NB4 (cell line): Measurements from ENCODE around the gene MLYCD.

Experiments
- DNase-seq: peaks from one replicate; pipeline ENCODE4 v3.0.0; 2010; ENCODE audit warnings: low read depth
- H3K4me3 ChIP-seq: one replicate; pipeline ENCODE4 v1.5.1; 2011; ENCODE audit warnings: mild to moderate bottlenecking, low read depth, low read length, moderate library complexity
- MYC ChIP-seq: IDR thresholded peaks from 2 replicates; pipeline ENCODE4 v1.6.1; 2011; ENCODE audit warnings: low read depth, low read length
- POLR2A ChIP-seq: IDR thresholded peaks from 2 replicates; pipeline ENCODE4 v1.6.1; 2011; ENCODE audit warnings: mild to moderate bottlenecking; ENCODE audit not compliant: insufficient read length; ENCODE audit errors: extremely low read depth
- TF ChIP-seq, protein P1 (sequence below): IDR thresholded peaks from one replicate; pipeline ENCODE4 v1.5.1; 2012; ENCODE audit warnings: low read depth, low read length
- TF ChIP-seq, protein P2 (sequence below): IDR thresholded peaks from 2 replicates; pipeline ENCODE4 v1.6.1; 2011; ENCODE audit warnings: low read depth, low read length

Gene MLYCD

DNA sequence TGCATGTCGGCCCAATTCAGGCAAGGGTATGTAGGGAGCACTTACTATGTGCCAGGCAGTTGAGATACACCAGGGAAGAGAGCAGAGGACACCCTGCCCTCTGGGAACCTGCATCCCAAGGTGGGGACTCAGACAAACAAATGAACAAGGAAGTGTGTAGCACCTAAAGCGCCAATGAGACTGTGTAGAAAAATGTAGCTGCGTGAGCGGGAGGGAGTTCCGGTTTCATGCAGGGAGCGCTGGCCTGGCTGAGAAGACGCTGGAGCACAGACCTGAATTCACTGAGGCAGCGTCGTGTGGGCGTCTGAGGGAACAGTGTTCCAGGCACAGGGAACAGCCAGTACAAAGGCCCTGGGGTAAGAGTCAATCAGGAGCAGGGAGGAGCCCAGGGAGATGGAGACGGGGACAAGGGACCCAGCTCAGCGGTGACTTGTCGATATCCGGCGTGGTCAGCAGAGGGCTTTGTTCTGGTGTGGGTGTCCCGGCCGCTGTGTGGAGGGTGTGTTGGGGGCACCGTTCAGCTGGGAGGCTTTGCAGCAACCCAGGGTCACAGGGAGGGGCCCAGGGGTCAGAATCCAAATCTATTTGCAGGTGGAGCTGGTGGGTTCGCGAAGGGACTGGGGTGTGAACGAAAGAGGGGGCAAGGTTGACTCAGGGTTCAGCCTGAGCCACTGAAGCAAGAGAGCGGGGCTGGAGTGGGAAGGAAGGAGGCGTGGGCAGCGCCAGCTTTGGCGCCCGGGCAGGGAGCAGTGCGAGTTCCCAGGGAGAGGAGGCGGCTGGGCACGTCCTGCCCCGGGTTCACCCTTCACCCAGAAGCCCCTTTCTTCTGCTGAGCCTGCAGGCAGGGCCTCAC lies 36.3 kb downstream of the MLYCD start:
- TF ChIP-seq MYC (no peak), POLR2A (no peak)
- TF ChIP-seq, protein P1, sequence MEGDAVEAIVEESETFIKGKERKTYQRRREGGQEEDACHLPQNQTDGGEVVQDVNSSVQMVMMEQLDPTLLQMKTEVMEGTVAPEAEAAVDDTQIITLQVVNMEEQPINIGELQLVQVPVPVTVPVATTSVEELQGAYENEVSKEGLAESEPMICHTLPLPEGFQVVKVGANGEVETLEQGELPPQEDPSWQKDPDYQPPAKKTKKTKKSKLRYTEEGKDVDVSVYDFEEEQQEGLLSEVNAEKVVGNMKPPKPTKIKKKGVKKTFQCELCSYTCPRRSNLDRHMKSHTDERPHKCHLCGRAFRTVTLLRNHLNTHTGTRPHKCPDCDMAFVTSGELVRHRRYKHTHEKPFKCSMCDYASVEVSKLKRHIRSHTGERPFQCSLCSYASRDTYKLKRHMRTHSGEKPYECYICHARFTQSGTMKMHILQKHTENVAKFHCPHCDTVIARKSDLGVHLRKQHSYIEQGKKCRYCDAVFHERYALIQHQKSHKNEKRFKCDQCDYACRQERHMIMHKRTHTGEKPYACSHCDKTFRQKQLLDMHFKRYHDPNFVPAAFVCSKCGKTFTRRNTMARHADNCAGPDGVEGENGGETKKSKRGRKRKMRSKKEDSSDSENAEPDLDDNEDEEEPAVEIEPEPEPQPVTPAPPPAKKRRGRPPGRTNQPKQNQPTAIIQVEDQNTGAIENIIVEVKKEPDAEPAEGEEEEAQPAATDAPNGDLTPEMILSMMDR = no peak
- TF ChIP-seq, protein P2, sequence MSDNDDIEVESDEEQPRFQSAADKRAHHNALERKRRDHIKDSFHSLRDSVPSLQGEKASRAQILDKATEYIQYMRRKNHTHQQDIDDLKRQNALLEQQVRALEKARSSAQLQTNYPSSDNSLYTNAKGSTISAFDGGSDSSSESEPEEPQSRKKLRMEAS = no peak
- no peak overlapping the region for H3K4me3 ChIP-seq
- DNase-seq = no peak

DNA sequence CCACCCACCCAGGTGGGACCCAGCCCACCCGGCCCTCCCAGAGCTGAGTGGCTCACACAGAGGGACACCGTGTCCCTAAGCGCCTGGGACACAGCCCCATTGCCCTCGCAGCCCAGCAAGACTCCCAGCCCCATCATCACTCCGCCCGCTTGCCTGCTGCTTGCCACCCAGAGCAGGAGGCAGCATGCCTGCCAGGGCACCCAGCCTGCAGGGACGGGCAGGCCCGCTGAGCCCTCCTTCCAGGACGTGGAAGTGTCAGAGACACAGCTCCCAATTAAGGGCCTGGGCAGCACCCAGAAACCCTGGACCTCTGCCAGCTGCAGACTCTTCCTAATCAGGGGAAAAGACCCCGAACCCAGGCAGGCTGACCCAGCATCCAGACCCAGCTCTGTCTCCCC lies 36.9 kb downstream of the MLYCD start:
- no peak for DNase-seq
- TF ChIP-seq, protein P2 = no peak
- TF ChIP-seq MYC = no peak
- TF ChIP-seq, protein P1 = no peak
- TF ChIP-seq POLR2A = no peak
- no peak overlapping the region for H3K4me3 ChIP-seq

DNA sequence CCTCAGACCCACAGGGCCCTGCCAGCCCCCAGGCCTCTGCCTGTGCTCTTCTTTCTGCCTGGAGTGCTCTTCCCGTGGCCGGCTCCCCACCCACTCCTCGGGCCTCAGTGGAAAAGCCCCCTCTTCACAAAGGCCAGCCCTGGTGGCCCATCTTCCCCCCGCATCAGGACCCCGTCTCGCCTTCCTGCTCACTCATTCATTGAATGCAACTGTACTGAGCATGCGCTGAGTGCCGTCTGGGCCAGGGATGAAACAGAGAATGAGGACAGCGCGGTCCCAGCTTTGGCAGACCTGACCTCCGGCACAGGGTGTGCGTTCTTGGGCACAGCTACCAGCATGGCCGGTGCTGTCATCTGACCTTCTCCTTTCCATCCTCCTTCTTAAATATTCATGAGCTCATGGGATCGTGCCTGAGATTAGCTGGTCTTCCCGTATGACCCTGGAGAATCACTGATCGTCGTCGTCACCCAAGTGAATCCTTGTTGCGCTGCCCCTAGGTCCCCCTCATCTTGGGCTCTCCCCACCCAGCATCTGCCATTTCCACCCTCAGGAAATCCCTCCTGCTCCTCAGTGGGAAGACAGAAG lies 37.8 kb downstream of the MLYCD start:
- no peak overlapping the region for H3K4me3 ChIP-seq
- TF ChIP-seq POLR2A (no peak), MYC (no peak)
- TF ChIP-seq, protein P2 = no peak
- DNase-seq = no peak

DNA sequence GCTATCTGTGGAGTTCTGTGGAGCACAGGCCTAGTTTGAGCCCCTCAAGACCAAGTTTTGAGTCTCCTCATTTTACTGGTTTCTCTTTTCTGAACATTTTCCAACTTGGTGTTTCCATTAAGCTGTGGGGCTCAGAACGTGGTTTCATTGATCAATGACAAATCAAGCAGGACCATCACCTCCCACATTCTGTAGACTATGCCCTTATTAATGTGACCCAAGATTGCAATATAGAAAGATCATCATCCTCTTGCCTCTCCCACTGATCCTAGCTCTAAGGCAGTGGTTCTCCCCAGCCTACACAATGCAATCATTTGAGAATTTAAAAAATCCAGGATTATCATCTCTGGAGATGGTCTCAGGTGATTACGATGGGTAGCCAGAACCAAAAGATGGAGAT lies 38.4 kb downstream of the MLYCD start:
- no peak for DNase-seq
- no peak overlapping the region for H3K4me3 ChIP-seq

DNA sequence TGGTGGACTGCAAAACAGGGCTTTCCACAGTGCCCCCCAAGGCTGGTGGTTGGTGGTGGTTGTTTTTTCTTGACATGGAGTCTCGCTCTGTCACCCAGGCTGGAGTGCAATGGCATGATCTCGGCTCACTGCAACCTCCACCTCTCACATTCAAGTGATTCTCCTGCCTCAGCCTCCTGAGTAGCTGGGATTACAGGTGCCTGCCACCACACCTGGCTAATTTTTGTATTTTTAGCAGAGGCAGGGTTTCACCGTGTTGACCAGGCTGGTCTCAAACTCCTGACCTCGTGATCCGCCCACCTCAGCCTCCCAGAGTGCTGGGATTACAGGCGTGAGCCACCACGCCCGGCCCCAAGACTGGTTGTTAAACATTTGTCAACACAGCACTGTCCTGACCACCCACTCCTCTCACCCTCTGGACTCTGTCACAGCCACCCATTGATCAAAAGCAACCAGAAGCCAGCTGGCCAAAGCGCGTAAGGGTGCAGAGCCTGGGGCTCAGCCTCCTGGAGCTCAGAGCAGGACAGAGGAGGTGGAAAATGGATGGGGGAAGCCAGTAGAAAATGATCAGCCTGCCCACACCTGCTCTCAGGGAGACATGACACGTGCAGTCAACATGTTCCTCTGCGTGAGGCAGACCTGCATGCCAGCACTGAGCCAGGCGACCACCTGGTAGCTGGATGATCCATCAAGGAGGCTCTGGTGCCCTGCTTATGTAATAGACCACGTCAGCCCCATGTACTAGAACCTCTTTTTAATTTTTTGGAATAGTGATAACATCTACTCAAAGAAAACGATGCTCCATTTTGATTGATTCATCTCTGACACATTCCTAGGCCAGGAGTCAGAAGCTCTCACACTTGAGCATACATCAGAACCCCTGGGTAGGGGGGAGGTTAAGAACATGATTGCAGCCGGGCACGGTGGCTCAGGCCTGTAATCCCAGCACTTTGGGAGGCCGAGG lies 39.3 kb downstream of the MLYCD start:
- TF ChIP-seq, protein P2 = no peak
- no peak for TF ChIP-seq MYC
- TF ChIP-seq, protein P1 = no peak
- TF ChIP-seq POLR2A = no peak
- no peak overlapping the region for H3K4me3 ChIP-seq
- no peak for DNase-seq

More for the DNA sequence above, 38.4 kb downstream of the MLYCD start:
- TF ChIP-seq MYC (no peak), POLR2A (no peak)
- TF ChIP-seq, protein P2 = no peak
- TF ChIP-seq, protein P1 = no peak
